MM.1S (cell line): ENCODE measurements around the gene GGNBP2.

ENCODE experiments used
- DNase-seq: peaks from one replicate; pipeline ENCODE4 v3.0.0-alpha.2; 2015
- H2AFZ ChIP-seq: fragments of 300-600 bp; sonication (generic); 2 replicates; pipeline ENCODE4 v1.6.0; 2016; ENCODE audit warnings: antibody characterized with exemption, low read length
- H3F3A ChIP-seq: fragments of 300-600 bp; sonication (generic); 2 replicates; pipeline ENCODE4 v1.6.1; 2016; ENCODE audit warnings: mild to moderate bottlenecking, antibody characterized with exemption, low read length, moderate library complexity, mixed read lengths; ENCODE audit not compliant: insufficient read depth
- H3K27ac ChIP-seq: fragments of 300-600 bp; sonication (generic); 2 replicates; pipeline ENCODE4 v1.5.1; 2016; ENCODE audit warnings: mild to moderate bottlenecking, low read length
- H3K27me3 ChIP-seq: fragments of 300-600 bp; sonication (generic); replicated peaks from 2 replicates; pipeline ENCODE4 v1.6.0; 2016; ENCODE audit warnings: low read length; ENCODE audit not compliant: insufficient read depth
- H3K36me3 ChIP-seq: fragments of 300-600 bp; sonication (generic); replicated peaks from 2 replicates; pipeline ENCODE4 v1.6.1; 2016; ENCODE audit warnings: mild to moderate bottlenecking, low read length, mixed read lengths; ENCODE audit not compliant: insufficient read depth
- H3K4me1 ChIP-seq: fragments of 300-600 bp; sonication (generic); 2 replicates; pipeline ENCODE4 v1.6.1; 2016; ENCODE audit warnings: low read length, mixed read lengths
- H3K4me2 ChIP-seq: fragments of 300-600 bp; sonication (generic); 2 replicates; pipeline ENCODE4 v1.6.0; 2016; ENCODE audit warnings: low read depth, low read length
- H3K4me3 ChIP-seq: fragments of 300-600 bp; sonication (generic); 2 replicates; pipeline ENCODE4 v1.5.1; 2016; ENCODE audit warnings: low read length, mixed read lengths
- H3K79me2 ChIP-seq: fragments of 300-600 bp; sonication (generic); 2 replicates; pipeline ENCODE4 v1.6.1; 2016; ENCODE audit warnings: mixed run types, low read length, mixed read lengths
- H3K9ac ChIP-seq: fragments of 300-600 bp; sonication (generic); 2 replicates; pipeline ENCODE4 v1.6.1; 2016; ENCODE audit warnings: low read length, mixed read lengths
- H3K9me2 ChIP-seq: fragments of 300-600 bp; sonication (generic); replicated peaks from 2 replicates; pipeline ENCODE4 v1.6.1; 2016; ENCODE audit warnings: mild to moderate bottlenecking, low read length, mixed read lengths; ENCODE audit not compliant: insufficient read depth
- H3K9me3 ChIP-seq: fragments of 300-600 bp; sonication (generic); replicated peaks from 2 replicates; pipeline ENCODE4 v1.6.1; 2016; ENCODE audit warnings: mild to moderate bottlenecking, low read length, mixed read lengths; ENCODE audit not compliant: insufficient read depth
- H4K20me1 ChIP-seq: fragments of 300-600 bp; sonication (generic); 2 replicates; pipeline ENCODE4 v1.6.1; 2016; ENCODE audit warnings: mild to moderate bottlenecking, low read length, moderate library complexity, mixed read lengths; ENCODE audit not compliant: insufficient read depth
- CTCF ChIP-seq: fragments of 300-600 bp; sonication (generic); IDR thresholded peaks from 2 replicates; pipeline ENCODE4 v1.5.1; 2016; ENCODE audit warnings: antibody characterized with exemption, low read length, mixed read lengths
- EZH2 ChIP-seq: fragments of 300-600 bp; sonication (generic); optimal IDR thresholded peaks from 2 replicates; pipeline ENCODE3; 2017; ENCODE audit warnings: low read depth, mild to moderate bottlenecking, antibody characterized with exemption, low read length, mixed read lengths
- EZH2phosphoT487 ChIP-seq: fragments of 300-600 bp; sonication (generic); IDR thresholded peaks from 2 replicates; pipeline ENCODE4 v1.6.1; 2018; ENCODE audit warnings: antibody characterized with exemption, low read length

Gene GGNBP2

GRCh38 chr17:36629970-36630502, 85.3 kb downstream of the GGNBP2 start:
- H3K27me3 ChIP-seq, result peaks cover 39% of the 10 kb centered on the region
- no peak overlapping the region for H2AFZ ChIP-seq
- no peaks in the 10 kb centered on the region for H3K36me3 ChIP-seq
- H3K4me3 ChIP-seq, result no peak overlapping the region
- no peak overlapping the region for H3K4me2 ChIP-seq
- no peaks in the 10 kb centered on the region for H3K9me3 ChIP-seq
- H3K79me2 ChIP-seq, result no peaks in the 10 kb centered on the region
- H3F3A ChIP-seq, result no peaks in the 10 kb centered on the region
- no peak for DNase-seq
- no peak overlapping the region for H3K9ac ChIP-seq
- no peak for TF ChIP-seq EZH2phosphoT487
- TF ChIP-seq EZH2, result no peak
- TF ChIP-seq CTCF, result no peak
- no peaks in the 10 kb centered on the region for H3K9me2 ChIP-seq
- H4K20me1 ChIP-seq, result no peaks in the 10 kb centered on the region
- H3K4me1 ChIP-seq, result no peaks in the 10 kb centered on the region
- H3K27ac ChIP-seq, result no peak overlapping the region

DNA sequence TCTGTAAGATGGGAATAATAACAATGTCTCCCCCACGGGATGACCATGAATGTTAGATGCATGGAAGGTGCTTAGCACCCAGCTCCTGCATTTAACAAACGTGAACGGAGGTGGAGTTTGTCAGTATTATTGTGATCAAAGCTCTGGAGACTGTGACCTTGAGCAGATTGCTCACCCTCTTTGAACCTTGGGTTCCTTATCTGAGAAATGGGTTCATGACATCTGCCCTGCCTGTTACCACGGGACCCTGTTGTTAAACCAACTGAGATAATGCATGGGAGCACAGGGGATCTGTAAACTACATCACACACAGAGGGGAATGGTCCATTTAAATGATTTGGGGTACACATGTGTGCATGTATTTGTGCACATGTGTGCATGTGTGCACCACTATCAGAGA, 86.3 kb downstream of the GGNBP2 start:
- H3K36me3 ChIP-seq, result no peaks in the 10 kb centered on the region
- no peak overlapping the region for H2AFZ ChIP-seq
- no peaks in the 10 kb centered on the region for H3F3A ChIP-seq
- H3K27me3 ChIP-seq, result peaks cover 45% of the 10 kb centered on the region
- no peaks in the 10 kb centered on the region for H3K9me2 ChIP-seq
- H3K4me1 ChIP-seq, result no peaks in the 10 kb centered on the region
- no peak overlapping the region for H3K4me3 ChIP-seq
- no peaks in the 10 kb centered on the region for H4K20me1 ChIP-seq
- H3K9ac ChIP-seq, result no peak overlapping the region
- H3K9me3 ChIP-seq, result no peaks in the 10 kb centered on the region
- H3K27ac ChIP-seq, result no peak overlapping the region
- DNase-seq, result no peak
- no peaks in the 10 kb centered on the region for H3K79me2 ChIP-seq
- no peak overlapping the region for H3K4me2 ChIP-seq
- TF ChIP-seq CTCF, result no peak
- no peak for TF ChIP-seq EZH2phosphoT487
- TF ChIP-seq EZH2, result no peak

DNA sequence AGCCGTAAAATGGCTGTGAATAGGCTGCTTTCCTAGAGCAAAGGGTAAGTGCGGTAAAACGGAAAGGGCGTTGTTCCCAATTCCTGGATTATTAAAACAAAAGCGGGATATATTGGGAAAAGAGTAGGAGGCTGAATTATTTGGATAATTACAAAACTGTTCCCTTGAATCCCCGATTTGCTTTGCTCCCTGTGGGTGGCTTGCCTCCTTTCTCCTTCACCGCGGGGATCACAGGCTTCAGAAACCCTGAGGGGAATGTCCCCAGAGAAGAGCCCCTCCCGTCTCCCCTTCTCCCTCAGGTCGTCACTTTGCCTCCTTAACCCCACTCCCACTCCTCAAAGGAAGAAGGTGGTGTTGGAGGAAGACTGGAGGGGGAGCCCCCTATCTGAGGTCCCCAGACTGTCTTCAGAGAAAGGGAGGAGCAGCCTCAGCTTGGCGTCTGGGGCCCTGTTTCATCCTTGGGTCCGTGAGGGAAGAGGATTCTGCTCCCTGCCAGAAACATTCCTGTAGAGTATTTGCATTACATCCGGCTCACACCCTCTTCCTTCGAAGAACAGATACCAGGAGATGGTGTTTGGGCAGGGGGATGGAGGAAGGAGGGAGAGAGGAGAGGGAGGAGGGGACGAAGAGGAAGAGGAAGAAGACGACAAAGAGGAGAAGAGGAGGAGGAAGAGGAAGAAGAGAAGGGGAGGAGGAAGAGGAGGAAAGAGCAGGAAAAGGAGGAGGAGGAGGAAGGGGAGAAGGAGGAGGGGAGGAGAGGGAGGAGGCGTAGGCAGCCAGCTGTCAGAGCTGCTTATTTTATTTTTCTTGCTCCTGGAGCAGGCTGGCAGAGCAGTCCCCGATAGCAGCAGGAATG, 88.4 kb downstream of the GGNBP2 start:
- peaks cover 63% of the 10 kb centered on the region for H3K27me3 ChIP-seq
- no peak overlapping the region for H3K27ac ChIP-seq
- no peak overlapping the region for H3K4me2 ChIP-seq
- no peak overlapping the region for H3K4me3 ChIP-seq
- H3K9me2 ChIP-seq, result no peaks in the 10 kb centered on the region
- H3K4me1 ChIP-seq, result no peaks in the 10 kb centered on the region
- DNase-seq, result no peak
- H2AFZ ChIP-seq, result no peak overlapping the region
- H3F3A ChIP-seq, result no peaks in the 10 kb centered on the region
- no peaks in the 10 kb centered on the region for H3K36me3 ChIP-seq
- no peaks in the 10 kb centered on the region for H4K20me1 ChIP-seq
- H3K9me3 ChIP-seq, result no peaks in the 10 kb centered on the region
- no peak overlapping the region for H3K9ac ChIP-seq
- no peaks in the 10 kb centered on the region for H3K79me2 ChIP-seq
- TF ChIP-seq EZH2phosphoT487, result no peak
- no peak for TF ChIP-seq CTCF
- no peak for TF ChIP-seq EZH2
